Natural killer cell (primary cell): ENCODE measurements around the gene CALU. TPM values are rescaled to one million over a fixed set of nuclear protein-coding genes. Genes with fewer than 3 reads are reported as not detected.

ENCODE experiments used
- ATAC-seq, 3 donors: fragments of 150-1000 bp in 2 of 3; fragments of 200-7000 bp in 1 of 3; cut with Tn5 transposase; 1 replicate in 1 of 3; 2 replicates in 2 of 3; pipeline ENCODE4 v1.10.0; 2021; ENCODE audit warnings: mild to moderate bottlenecking in 2 of 3, moderate library complexity in 2 of 3
- DNase-seq, 2 donors: peaks; one replicate each; pipeline versions ENCODE4 v3.0.0 to v3.0.0-alpha.2; 2013 to 2021; ENCODE audit warnings: mixed read lengths in 1 of 2
- H3K27ac ChIP-seq: one replicate; pipeline ENCODE4 v1.5.1; 2013; ENCODE audit warnings: mild to moderate bottlenecking, low read length
- H3K27me3 ChIP-seq: one replicate; pipeline ENCODE4 v1.6.1; 2013; ENCODE audit warnings: low read length; ENCODE audit not compliant: control insufficient read depth, insufficient read depth
- H3K36me3 ChIP-seq: one replicate; pipeline ENCODE4 v1.6.1; 2013; ENCODE audit warnings: low read length; ENCODE audit not compliant: control insufficient read depth, insufficient read depth
- H3K4me1 ChIP-seq: one replicate; pipeline ENCODE4 v1.6.1; 2013; ENCODE audit warnings: low read length; ENCODE audit not compliant: control insufficient read depth, insufficient read depth
- H3K4me3 ChIP-seq: one replicate; pipeline ENCODE4 v1.5.1; 2013; ENCODE audit warnings: low read length
- H3K9me3 ChIP-seq: one replicate; pipeline ENCODE4 v1.6.1; 2013; ENCODE audit warnings: low read length; ENCODE audit not compliant: control insufficient read depth, insufficient read depth
- H3K27ac Mint-ChIP-seq, 2 donors: one replicate each; pipeline ENCODE4 v1.8.0; 2022; ENCODE audit warnings: mild to moderate bottlenecking in 2 of 2, mixed read lengths in 2 of 2, moderate library complexity in 1 of 2
- H3K27me3 Mint-ChIP-seq, 2 donors: one replicate each; pipeline ENCODE4 v1.8.0; 2022; ENCODE audit warnings: low read depth in 2 of 2, mixed read lengths in 2 of 2
- H3K36me3 Mint-ChIP-seq: one replicate; pipeline ENCODE4 v1.8.0; 2022; ENCODE audit warnings: mixed read lengths
- H3K4me1 Mint-ChIP-seq, 2 donors: one replicate each; pipeline ENCODE4 v1.8.0; 2022; ENCODE audit warnings: mixed read lengths in 2 of 2
- H3K4me3 Mint-ChIP-seq: one replicate; pipeline ENCODE4 v1.8.0; 2022; ENCODE audit warnings: mild to moderate bottlenecking, moderate library complexity, mixed read lengths
- H3K9me3 Mint-ChIP-seq, 2 donors: one replicate each; pipeline ENCODE4 v1.8.0; 2022; ENCODE audit warnings: mixed read lengths in 2 of 2
- CTCF ChIP-seq: fragments of 200-600 bp; IDR thresholded peaks from one replicate; pipeline ENCODE4 v1.8.0; 2022; ENCODE audit warnings: antibody characterized with exemption
- WGBS: methylation state at CpG from one replicate; pipeline ENCODE4 v1.1.7; 2013; ENCODE audit warnings: missing lambda C conversion rate; ENCODE audit not compliant: insufficient coverage; 5-methylcytosine and 5-hydroxymethylcytosine counted together
- intact Hi-C: fragments of 100-400 bp; cut with micrococcal nuclease; formaldehyde crosslinking; loops from one replicate; pipeline ENCODE4 v1.14.2; 2022
- total RNA-seq, 4 donors: library from RNA; stranded (reverse); fragments of 120-200 nt in 1 of 4; gene quantifications; one replicate each; pipeline versions ENCODE4 v1.2.3 to v1.2.4, GENCODE V29; 2013 to 2022

The CALU gene
- total RNA-seq, 3 donors from 2014 or later (not counting 1 experiment from before 2014, with no cell fraction given): 25.9 to 31.7 (median 27.6) TPM

- ATAC-seq: no peak
- intact Hi-C loops: no loop called here
- no peak for TF ChIP-seq CTCF
- H3K4me3 ChIP-seq: no peak within 1 kb of the TSS
- no peaks in the 10 kb centered on the region for H3K4me1 ChIP-seq
- H3K27ac Mint-ChIP-seq: no peak within 1 kb of the TSS
- no peak within 1 kb of the TSS for H3K27ac ChIP-seq
- H3K36me3 Mint-ChIP-seq: peaks cover 22% of the 10 kb centered on the region
- peaks cover 0 to 13% of the 10 kb centered on the region in 2 donors for H3K27me3 Mint-ChIP-seq
- WGBS: 98% methylated on average over 4 of the region's 4 CpGs
- peaks cover 14% of the 10 kb centered on the region for H3K36me3 ChIP-seq
- DNase-seq: no peak
- no peaks in the 10 kb centered on the region for H3K27me3 ChIP-seq
- H3K9me3 ChIP-seq: no peaks in the 10 kb centered on the region
- H3K9me3 Mint-ChIP-seq: peaks cover 4 to 7% of the 10 kb centered on the region in 2 donors
- H3K4me1 Mint-ChIP-seq: no peaks in the 10 kb centered on the region
- no peak within 1 kb of the TSS for H3K4me3 Mint-ChIP-seq
Measured at GRCh38 chr7:128775744-128776474, 36.8 kb downstream of the CALU start, which contains the start of gene OPN1SW. Gene OPN1SW, minus strand, starts transcription at chr7:128775794. Its CDS starts 13 bp downstream, at chr7:128775781.

GRCh38 chr7:128777156-128778123, 38.3 kb downstream of the CALU start:
- intact Hi-C loops: no loop called here
- Histone ChIP-seq H3K27ac (no peak overlapping the region), H3K9me3 (no peaks in the 10 kb centered on the region), H3K36me3 (peaks cover 3% of the 10 kb centered on the region), H3K4me3 (no peak overlapping the region), H3K4me1 (no peaks in the 10 kb centered on the region), H3K27me3 (no peaks in the 10 kb centered on the region)
- DNase-seq (no peak), ATAC-seq (no peak)
- peaks cover 4 to 7% of the 10 kb centered on the region in 2 donors for H3K9me3 Mint-ChIP-seq
- peaks cover 14% of the 10 kb centered on the region for H3K36me3 Mint-ChIP-seq
- H3K4me1 Mint-ChIP-seq: no peaks in the 10 kb centered on the region
- no peak overlapping the region for H3K4me3 Mint-ChIP-seq
- H3K27ac Mint-ChIP-seq: no peak overlapping the region
- no peak for TF ChIP-seq CTCF
- WGBS: 74% methylated on average over 5 of the region's 5 CpGs
- peaks cover 0 to 13% of the 10 kb centered on the region in 2 donors for H3K27me3 Mint-ChIP-seq

- no peaks in the 10 kb centered on the region for H3K9me3 ChIP-seq
- peaks cover 12% of the 10 kb centered on the region for H3K36me3 Mint-ChIP-seq
- H3K27ac Mint-ChIP-seq: no peak overlapping the region
- H3K36me3 ChIP-seq: no peaks in the 10 kb centered on the region
- no peak for ATAC-seq
- 93% methylated on average over 5 of the region's 5 CpGs for WGBS
- no peak overlapping the region for H3K4me3 ChIP-seq
- intact Hi-C loops: no loop called here
- no peak overlapping the region for H3K4me3 Mint-ChIP-seq
- no peaks in the 10 kb centered on the region for H3K4me1 ChIP-seq
- no peaks in the 10 kb centered on the region for H3K4me1 Mint-ChIP-seq
- no peak for TF ChIP-seq CTCF
- H3K27me3 ChIP-seq: no peaks in the 10 kb centered on the region
- H3K9me3 Mint-ChIP-seq: peaks cover 4 to 7% of the 10 kb centered on the region in 2 donors
- H3K27ac ChIP-seq: no peak overlapping the region
- DNase-seq: no peak
- H3K27me3 Mint-ChIP-seq: peaks cover 0 to 13% of the 10 kb centered on the region in 2 donors
Measured at GRCh38 chr7:128778946-128779345, 39.8 kb downstream of the CALU start.
